GM12891 (cell line): ENCODE results near the gene TMEM121B.

Experiments used
- POLR2A ChIP-seq: IDR thresholded peaks from 2 replicates; pipeline ENCODE4 v1.6.1; 2011; ENCODE audit warnings: low read depth, low read length, control low read depth
- POLR2AphosphoS5 ChIP-seq: IDR thresholded peaks from 2 replicates; pipeline ENCODE4 v1.6.1; 2011; ENCODE audit warnings: low read depth, low read length, control low read depth

DNA sequence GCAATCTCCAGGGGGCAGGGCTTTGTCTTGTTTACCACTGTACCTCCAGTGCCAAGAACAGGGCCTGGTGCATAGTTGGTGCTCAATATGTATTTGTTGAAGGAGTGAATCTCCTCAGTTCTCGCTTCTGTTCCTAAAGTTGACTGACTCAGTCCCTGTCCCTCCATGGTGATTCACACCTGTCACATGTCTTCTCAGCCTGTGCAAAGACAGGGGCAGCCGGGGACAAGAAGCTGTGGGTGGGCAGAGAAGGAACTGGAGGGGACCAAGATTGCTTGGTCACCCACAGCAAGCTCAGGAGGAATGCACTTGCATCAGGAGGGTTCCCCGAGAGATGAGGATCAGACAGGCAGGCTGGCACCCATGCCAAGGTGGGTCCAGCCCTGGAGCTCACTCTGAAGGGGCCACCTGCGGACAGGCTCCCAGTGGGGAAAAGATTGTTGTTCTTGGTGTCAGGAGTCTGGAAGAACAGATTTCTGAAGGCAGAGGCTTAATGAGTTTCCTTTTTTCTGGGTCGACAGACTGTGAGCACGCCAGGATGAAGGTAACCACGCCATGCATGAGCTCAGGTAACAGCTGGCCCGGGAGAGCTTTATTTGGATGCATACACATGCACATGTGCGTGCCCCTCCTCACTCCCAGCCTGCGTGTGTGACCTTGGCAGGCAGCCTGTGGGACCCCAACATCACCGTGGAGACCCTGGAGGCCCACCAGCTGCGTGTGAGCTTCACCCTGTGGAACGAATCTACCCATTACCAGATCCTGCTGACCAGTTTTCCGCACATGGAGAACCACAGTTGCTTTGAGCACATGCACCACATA, 19.5 kb downstream of the TMEM121B start:
- TF ChIP-seq POLR2A (no peak), POLR2AphosphoS5 (no peak)
